Upper lobe of left lung (tissue), 6 donors: ENCODE results near the gene NAPB. TPM values are rescaled to one million over a fixed set of nuclear protein-coding genes. Genes with fewer than 3 reads are reported as not detected.

Experiments
- ATAC-seq, 2 donors: fragments of 200-7000 bp; cut with Tn5 transposase; one replicate each; pipeline ENCODE4 v1.9.1; 2022; ENCODE audit warnings: mild to moderate bottlenecking in 2 of 2, moderate library complexity in 2 of 2; ENCODE audit not compliant: low FRiP score in 2 of 2
- DNase-seq, 2 donors: peaks; one replicate each; pipeline ENCODE4 v3.0.0-alpha.2; 2019 to 2020
- H3K27ac ChIP-seq, 4 donors: fragments of 200-600 bp; sonication (generic); one replicate each; pipeline ENCODE4 v1.5.1; 2016 to 2019
- H3K27me3 ChIP-seq, 4 donors: fragments of 200-600 bp; sonication (generic); one replicate each; pipeline ENCODE4 v1.5.1; 2017 to 2019
- H3K36me3 ChIP-seq, 4 donors: fragments of 200-600 bp; sonication (generic); one replicate each; pipeline ENCODE4 v1.5.1; 2016 to 2019
- H3K4me1 ChIP-seq, 4 donors: fragments of 200-600 bp; sonication (generic); one replicate each; pipeline ENCODE4 v1.5.1; 2018 to 2019
- H3K4me3 ChIP-seq, 4 donors: fragments of 200-600 bp; sonication (generic); one replicate each; pipeline ENCODE4 v1.5.1; 2017 to 2019; ENCODE audit warnings: mild to moderate bottlenecking in 2 of 4, moderate library complexity in 1 of 4
- H3K9me3 ChIP-seq, 4 donors: fragments of 200-600 bp; sonication (generic); one replicate each; pipeline ENCODE4 v1.5.1; 2018 to 2019
- EP300 ChIP-seq, 4 donors: sonication (generic); formaldehyde crosslinking; IDR thresholded peaks; one replicate each; pipeline ENCODE4 v1.5.1; 2017; ENCODE audit warnings: antibody characterized with exemption in 4 of 4, control low read depth in 2 of 4
- POLR2A ChIP-seq, 4 donors: fragments of 450-650 bp; IDR thresholded peaks; one replicate each; pipeline ENCODE4 v1.5.1; 2016 to 2017; ENCODE audit warnings: antibody characterized with exemption in 4 of 4, mild to moderate bottlenecking in 2 of 4
- POLR2AphosphoS5 ChIP-seq, 2 donors: sonication (generic); formaldehyde crosslinking; IDR thresholded peaks; one replicate each; pipeline ENCODE4 v1.5.1; 2017; ENCODE audit warnings: antibody characterized with exemption in 2 of 2
- WGBS, 2 donors: methylation state at CpG; one replicate each; pipeline ENCODE4 v1.1.5; 2017 to 2018; 5-methylcytosine and 5-hydroxymethylcytosine counted together
- total RNA-seq, 6 donors: library from RNA; depleted of rRNA in 4 of 6; stranded (reverse); fragments of >200 nt in 4 of 6; gene quantifications; one replicate each; pipeline versions ENCODE4 v1.1.0 to v1.2.1, GENCODE V29; 2016 to 2021
- TF ChIP-seq, protein P1 (sequence below), 6 experiments: fragments of 450-650 bp in 4 of 6; fragments of 200-600 bp in 2 of 6; sonication (generic) in 2 of 6; IDR thresholded peaks; one replicate each; pipeline ENCODE4 v1.5.1; 2016 to 2019; ENCODE audit warnings: antibody characterized with exemption in 6 of 6
- donor health status: DM: no; HTN: no; CAD: no; lungs with moderate emphysema.
- donor health status: DM: no; HTN: yes; CAD: no; lungs with severe emphysema.

NAPB gene
- total RNA-seq, 6 donors from 2014 or later = 9.7 to 27.7 (median 11.1) TPM

- Histone ChIP-seq H3K36me3 (peaks cover 22 to 78% (median 42%) of the 10 kb centered on the region in 4 donors), H3K4me3 (no peak overlapping the region), H3K27me3 (no peaks in the 10 kb centered on the region), H3K27ac (peak overlapping the region in 1 of 4 donors; percentile 22), H3K9me3 (no peaks in the 10 kb centered on the region), H3K4me1 (peaks cover 30 to 38% (median 32%) of the 10 kb centered on the region in 4 donors)
- DNase-seq (no peak), ATAC-seq (no peak)
- 82 to 88% methylated on average over 2 of the region's 2 CpGs for WGBS, 2 donors
- TF ChIP-seq POLR2A (IDR thresholded peaks at IDR 0.05) (no peak), EP300 (IDR thresholded peaks at IDR 0.05) (no peak), POLR2AphosphoS5 (IDR thresholded peaks at IDR 0.05) (no peak)
- TF ChIP-seq, protein P1, sequence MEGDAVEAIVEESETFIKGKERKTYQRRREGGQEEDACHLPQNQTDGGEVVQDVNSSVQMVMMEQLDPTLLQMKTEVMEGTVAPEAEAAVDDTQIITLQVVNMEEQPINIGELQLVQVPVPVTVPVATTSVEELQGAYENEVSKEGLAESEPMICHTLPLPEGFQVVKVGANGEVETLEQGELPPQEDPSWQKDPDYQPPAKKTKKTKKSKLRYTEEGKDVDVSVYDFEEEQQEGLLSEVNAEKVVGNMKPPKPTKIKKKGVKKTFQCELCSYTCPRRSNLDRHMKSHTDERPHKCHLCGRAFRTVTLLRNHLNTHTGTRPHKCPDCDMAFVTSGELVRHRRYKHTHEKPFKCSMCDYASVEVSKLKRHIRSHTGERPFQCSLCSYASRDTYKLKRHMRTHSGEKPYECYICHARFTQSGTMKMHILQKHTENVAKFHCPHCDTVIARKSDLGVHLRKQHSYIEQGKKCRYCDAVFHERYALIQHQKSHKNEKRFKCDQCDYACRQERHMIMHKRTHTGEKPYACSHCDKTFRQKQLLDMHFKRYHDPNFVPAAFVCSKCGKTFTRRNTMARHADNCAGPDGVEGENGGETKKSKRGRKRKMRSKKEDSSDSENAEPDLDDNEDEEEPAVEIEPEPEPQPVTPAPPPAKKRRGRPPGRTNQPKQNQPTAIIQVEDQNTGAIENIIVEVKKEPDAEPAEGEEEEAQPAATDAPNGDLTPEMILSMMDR (IDR thresholded peaks at IDR 0.05) = no peak
Measured at GRCh38 chr20:23368316-23369071, 52.8 kb downstream of the NAPB start.

DNA sequence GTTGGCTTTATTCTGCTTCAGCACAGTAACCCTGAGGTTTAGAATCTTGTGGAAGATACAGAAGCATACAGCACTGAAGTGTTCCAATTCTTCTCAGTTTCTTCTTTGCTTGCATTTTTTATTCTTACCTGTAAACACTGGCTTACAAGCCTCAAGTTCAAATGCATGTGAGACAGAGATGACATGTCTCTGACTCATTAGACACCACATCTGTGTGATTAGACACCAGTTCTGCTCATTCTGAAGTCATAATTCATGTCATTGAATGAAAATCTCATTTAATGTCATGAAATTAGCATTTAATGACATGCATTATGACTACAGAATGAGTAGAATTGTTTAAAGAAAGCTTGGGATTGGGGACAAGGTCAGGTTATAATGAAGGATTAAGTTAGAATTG lies 53.5 kb downstream of the NAPB start:
- H3K4me1 ChIP-seq = peaks cover 37 to 45% (median 39%) of the 10 kb centered on the region in 4 donors
- DNase-seq (no peak), ATAC-seq (no peak)
- peaks cover 17 to 71% (median 39%) of the 10 kb centered on the region in 4 donors for H3K36me3 ChIP-seq
- no peak overlapping the region for H3K4me3 ChIP-seq
- H3K9me3 ChIP-seq = no peaks in the 10 kb centered on the region
- H3K27me3 ChIP-seq = no peaks in the 10 kb centered on the region
- TF ChIP-seq POLR2AphosphoS5 (IDR thresholded peaks at IDR 0.05) (no peak), EP300 (IDR thresholded peaks at IDR 0.05) (no peak), POLR2A (IDR thresholded peaks at IDR 0.05) (no peak)
- TF ChIP-seq, protein P1 (IDR thresholded peaks at IDR 0.05) = no peak
- H3K27ac ChIP-seq = no peak overlapping the region

- H3K4me1 ChIP-seq = peaks cover 38 to 49% (median 41%) of the 10 kb centered on the region in 4 donors
- no peaks in the 10 kb centered on the region for H3K27me3 ChIP-seq
- H3K4me3 ChIP-seq = no peak overlapping the region
- peaks cover 9 to 57% (median 31%) of the 10 kb centered on the region in 4 donors for H3K36me3 ChIP-seq
- DNase-seq (no peak), ATAC-seq (no peak)
- WGBS, 2 donors = 33 to 38% methylated on average over 1 of the region's 1 CpG
- H3K9me3 ChIP-seq = no peaks in the 10 kb centered on the region
- no peak for TF ChIP-seq POLR2AphosphoS5 (IDR thresholded peaks at IDR 0.05)
- TF ChIP-seq, protein P1 (IDR thresholded peaks at IDR 0.05) = no peak
- peak overlapping the region in 1 of 4 donors; percentile 43 for H3K27ac ChIP-seq
Measured at GRCh38 chr20:23366384-23366783, 54.9 kb downstream of the NAPB start.

GRCh38 chr20:23365390-23366165 lies 55.7 kb downstream of the NAPB start:
- ATAC-seq = no peak
- H3K4me1 ChIP-seq = peaks cover 44 to 56% (median 47%) of the 10 kb centered on the region in 4 donors
- H3K27me3 ChIP-seq = no peaks in the 10 kb centered on the region
- TF ChIP-seq POLR2A (IDR thresholded peaks at IDR 0.05) = no peak
- TF ChIP-seq, protein P1 (IDR thresholded peaks at IDR 0.05) = no peak
- TF ChIP-seq EP300 (IDR thresholded peaks at IDR 0.05) = no peak
- TF ChIP-seq POLR2AphosphoS5 (IDR thresholded peaks at IDR 0.05) = no peak
- peak overlapping the region in 1 of 4 donors; percentile 43 for H3K27ac ChIP-seq
- 93 to 95% methylated on average over 39 to 64 of the region's 65 CpGs for WGBS, 2 donors
- peak in 1 of 2 donors; percentile 84 for DNase-seq
- H3K4me3 ChIP-seq = no peak overlapping the region
- peaks cover 9 to 49% (median 25%) of the 10 kb centered on the region in 4 donors for H3K36me3 ChIP-seq
- H3K9me3 ChIP-seq = no peaks in the 10 kb centered on the region
